Endothelial cell of umbilical vein (primary cell): ENCODE data around the gene ZNF740. TPM values are rescaled to one million over a fixed set of nuclear protein-coding genes. Genes with fewer than 3 reads are reported as not detected.

Experiments
- BruUV-seq: library from RNA; stranded (reverse); fragments of 400-500 nt; replicated peaks from 2 replicates; lab custom pipeline; 2021; lab: Mats Ljungman, UMichigan
- CTCF ChIA-PET: fragments of 300-600, 350-600 bp; sonication (Branson Sonifier 250); formaldehyde crosslinking; loops from one replicate; lab custom pipeline; 2021; ENCODE audit warnings: antibody characterized with exemption, inconsistent platforms; lab: Charles Lee
- POLR2A ChIA-PET: fragments of 300-600, 350-600 bp; sonication (Branson Sonifier 250); formaldehyde crosslinking; loops from one replicate; lab custom pipeline; 2021; ENCODE audit warnings: antibody characterized with exemption, inconsistent platforms; lab: Charles Lee
- DNase-seq: peaks from one replicate; pipeline ENCODE4 v3.0.0-alpha.2; 2011; ENCODE audit warnings: low read depth, low spot score
- FAIRE-seq: peaks from 2 replicates; lab custom pipeline; 2011; peaks lifted over from hg19 to GRCh38; lab: Jason Lieb, UNC
- H2AFZ ChIP-seq: 2 replicates; pipeline ENCODE4 v1.6.0; 2012; ENCODE audit warnings: low read depth, low read length, control low read depth, inconsistent platforms
- H3K27ac ChIP-seq: 2 replicates; pipeline ENCODE4 v1.5.1; 2011; ENCODE audit warnings: low read depth, mild to moderate bottlenecking, control low read depth, low read length, moderate library complexity; ENCODE audit not compliant: insufficient read depth
- H3K27me3 ChIP-seq, 2 experiments: 2 replicates each; pipeline versions ENCODE4 v1.6.0 to v1.6.1; 2011; ENCODE audit warnings: low read length in 2 of 2, mixed read lengths in 1 of 2; ENCODE audit not compliant: control insufficient read depth in 2 of 2, insufficient read depth in 2 of 2
- H3K36me3 ChIP-seq, 2 experiments: 2 replicates in 1 of 2; 3 replicates in 1 of 2; pipeline ENCODE4 v1.5.1; 2011; ENCODE audit warnings: low read length in 2 of 2, mild to moderate bottlenecking in 1 of 2, moderate library complexity in 1 of 2; ENCODE audit not compliant: control insufficient read depth in 2 of 2, insufficient read depth in 2 of 2; ENCODE audit errors: extremely low read depth in 1 of 2
- H3K4me1 ChIP-seq: 3 replicates; pipeline ENCODE4 v1.5.1; 2011; ENCODE audit warnings: mild to moderate bottlenecking, low read length; ENCODE audit not compliant: control insufficient read depth, insufficient read depth; ENCODE audit errors: extremely low read depth
- H3K4me2 ChIP-seq: 2 replicates; pipeline ENCODE4 v1.6.1; 2011; ENCODE audit warnings: low read length, control low read depth, mixed read lengths; ENCODE audit not compliant: insufficient read depth
- H3K4me3 ChIP-seq, 3 experiments: fragments of 200-600 bp in 1 of 3; sonication (generic), shearing (Covaris generic) in 1 of 3; replicated peaks in 1 of 3; 2 replicates each; pipeline ENCODE4 v1.5.1; 2011 to 2016; ENCODE audit warnings: control low read depth in 3 of 3, low read length in 3 of 3, mild to moderate bottlenecking in 2 of 3, inconsistent platforms in 1 of 3, low read depth in 1 of 3, moderate library complexity in 1 of 3; ENCODE audit not compliant: insufficient read depth in 1 of 3
- H3K79me2 ChIP-seq: 2 replicates; pipeline ENCODE4 v1.6.0; 2012; ENCODE audit warnings: low read length, inconsistent platforms; ENCODE audit not compliant: control insufficient read depth, insufficient read depth
- H3K9ac ChIP-seq: replicated peaks from 2 replicates; pipeline ENCODE3; 2011; ENCODE audit warnings: low read length, control low read depth; ENCODE audit not compliant: insufficient read depth; ENCODE audit errors: extremely low read depth
- H3K9me1 ChIP-seq: replicated peaks from 3 replicates; pipeline ENCODE4 v1.6.0; 2011; ENCODE audit warnings: mild to moderate bottlenecking, low read length; ENCODE audit not compliant: control insufficient read depth, insufficient read depth; ENCODE audit errors: extremely low read depth
- H3K9me3 ChIP-seq: replicated peaks from 2 replicates; pipeline ENCODE4 v1.5.1; 2012; ENCODE audit warnings: low read length, inconsistent platforms; ENCODE audit not compliant: control insufficient read depth, insufficient read depth
- H4K20me1 ChIP-seq: replicated peaks from 2 replicates; pipeline ENCODE3; 2011; ENCODE audit warnings: mild to moderate bottlenecking, low read length; ENCODE audit not compliant: control insufficient read depth, insufficient read depth; ENCODE audit errors: extremely low read depth
- EZH2 ChIP-seq: IDR thresholded peaks from 2 replicates; pipeline ENCODE4 v1.6.1; 2012; ENCODE audit warnings: borderline replicate concordance, low read depth, mild to moderate bottlenecking, moderate library complexity, low read length, inconsistent platforms; ENCODE audit not compliant: severe bottlenecking
- FOS ChIP-seq: IDR thresholded peaks from 2 replicates; pipeline ENCODE4 v1.6.1; 2011; ENCODE audit warnings: mild to moderate bottlenecking, low read length, moderate library complexity, borderline replicate concordance; ENCODE audit not compliant: insufficient read depth
- GATA2 ChIP-seq: IDR thresholded peaks from 2 replicates; pipeline ENCODE4 v1.7.0; 2011; ENCODE audit warnings: low read depth, mild to moderate bottlenecking, moderate library complexity, mixed read lengths, low read length; ENCODE audit not compliant: insufficient read length, insufficient read depth
- dilution Hi-C: fragments of 300-500 bp; cut with MboI; formaldehyde crosslinking; loops from one replicate; pipeline ENCODE4 v1.15.0; 2019; ENCODE audit warnings: low sequenced_read_pairs; ENCODE audit not compliant: extremely low pct_ligation_motif_present
- intact Hi-C: fragments of 100-400 bp; cut with micrococcal nuclease; formaldehyde crosslinking; loops from one replicate; pipeline ENCODE4 v1.10.0; 2022
- polyA plus RNA-seq, 4 experiments: library from polyadenylated mRNA; depleted of rRNA in 3 of 4; stranded (reverse) in 3 of 4; unstranded in 1 of 4; fragments of >200 nt; gene quantifications; 2 replicates each; pipeline versions ENCODE4 v1.2.1 to v1.2.3, GENCODE V29; 2011 to 2012; ENCODE audit warnings: missing spikeins in 1 of 4
- total RNA-seq: library from RNA; stranded (reverse); gene quantifications from 2 replicates; pipeline ENCODE4 v1.2.3, GENCODE V29; 2021
- TF ChIP-seq, protein P1 (sequence below), 2 donors: IDR thresholded peaks; 1 replicate in 1 of 2; 2 replicates in 1 of 2; pipeline ENCODE4 v1.5.1; 2011; ENCODE audit warnings: low read length in 2 of 2, mild to moderate bottlenecking in 2 of 2, moderate library complexity in 2 of 2, control low read depth in 1 of 2, inconsistent platforms in 1 of 2, low read depth in 1 of 2; ENCODE audit not compliant: insufficient read depth in 1 of 2; ENCODE audit errors: extremely low read depth in 1 of 2

Gene ZNF740
- total and polyA plus RNA-seq, 2 donors (not counting 3 experiments of a cell fraction or from before 2014, with no cell fraction given): 10.5 to 38.1 TPM

DNA sequence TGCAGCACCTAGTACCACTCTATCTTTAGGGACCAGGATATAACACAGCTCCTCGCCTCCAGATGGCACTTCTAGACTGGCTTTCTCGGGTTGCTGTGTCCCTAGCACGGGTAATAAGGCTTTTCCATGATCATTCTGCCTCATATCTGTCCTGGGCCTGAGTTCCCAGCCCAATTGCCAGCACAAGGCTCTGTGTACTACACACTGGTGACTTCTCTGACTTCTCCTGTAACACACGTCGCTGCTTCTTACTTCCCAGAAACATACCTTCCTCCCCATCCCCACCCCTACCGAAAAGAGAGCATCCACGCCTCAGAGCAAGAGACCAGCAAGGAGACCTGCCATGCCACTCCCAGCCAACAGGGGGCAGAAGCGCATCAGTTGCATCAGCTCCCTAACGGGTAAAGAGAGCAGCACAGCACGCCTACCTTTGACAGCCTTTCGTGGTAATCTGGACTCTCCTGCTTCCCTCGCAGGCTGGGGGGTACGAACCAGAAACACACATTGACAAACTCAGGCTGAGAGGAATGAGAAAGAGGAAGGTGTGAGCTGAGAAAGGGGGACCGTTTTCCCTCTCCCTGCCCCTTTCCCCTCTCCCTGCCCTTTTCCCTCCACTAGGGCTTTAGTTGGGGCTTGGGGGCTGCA, 21.2 kb upstream of the ZNF740 start:
- CTCF ChIA-PET: interaction anchor here (0.6 to 7.5 kb wide), 33 partner anchors 9 to 262 kb away, joined by 3 to 249 read pairs (median 5); partner anchors contain the start of genes AAAS, CSAD, ESPL1 and PFDN5

More for the DNA sequence above, 21.2 kb upstream of the ZNF740 start:
- TF ChIP-seq GATA2 (no peak), FOS (no peak), EZH2 (no peak)
- TF ChIP-seq, protein P1, sequence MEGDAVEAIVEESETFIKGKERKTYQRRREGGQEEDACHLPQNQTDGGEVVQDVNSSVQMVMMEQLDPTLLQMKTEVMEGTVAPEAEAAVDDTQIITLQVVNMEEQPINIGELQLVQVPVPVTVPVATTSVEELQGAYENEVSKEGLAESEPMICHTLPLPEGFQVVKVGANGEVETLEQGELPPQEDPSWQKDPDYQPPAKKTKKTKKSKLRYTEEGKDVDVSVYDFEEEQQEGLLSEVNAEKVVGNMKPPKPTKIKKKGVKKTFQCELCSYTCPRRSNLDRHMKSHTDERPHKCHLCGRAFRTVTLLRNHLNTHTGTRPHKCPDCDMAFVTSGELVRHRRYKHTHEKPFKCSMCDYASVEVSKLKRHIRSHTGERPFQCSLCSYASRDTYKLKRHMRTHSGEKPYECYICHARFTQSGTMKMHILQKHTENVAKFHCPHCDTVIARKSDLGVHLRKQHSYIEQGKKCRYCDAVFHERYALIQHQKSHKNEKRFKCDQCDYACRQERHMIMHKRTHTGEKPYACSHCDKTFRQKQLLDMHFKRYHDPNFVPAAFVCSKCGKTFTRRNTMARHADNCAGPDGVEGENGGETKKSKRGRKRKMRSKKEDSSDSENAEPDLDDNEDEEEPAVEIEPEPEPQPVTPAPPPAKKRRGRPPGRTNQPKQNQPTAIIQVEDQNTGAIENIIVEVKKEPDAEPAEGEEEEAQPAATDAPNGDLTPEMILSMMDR (IDR thresholded peaks at IDR 0.05; ENCODE audit: extremely low read depth in 1 of 2, insufficient read depth in 1 of 2, low read depth in 1 of 2, low read length in 2 of 2): peak; percentile 98 to 99
- H3K9ac ChIP-seq: no peak overlapping the region
- intact Hi-C loops (loop anchor here (1.0 to 2.0 kb wide), 4 partner anchors 21 to 93 kb away; partner anchors contain the start of genes CSAD and ZNF740), dilution Hi-C loops (no loop called here)
- H3K9me1 ChIP-seq: no peaks in the 10 kb centered on the region
- FAIRE-seq (peak; percentile 81), DNase-seq (peak; percentile 66)
- no peak overlapping the region for H3K4me2 ChIP-seq
- H2AFZ ChIP-seq: peak overlapping the region; percentile 42
- H4K20me1 ChIP-seq: no peaks in the 10 kb centered on the region
- no TSS peak for BruUV-seq
- no peaks in the 10 kb centered on the region for H3K36me3 ChIP-seq
- H3K27ac ChIP-seq: no peak overlapping the region
- POLR2A ChIA-PET: no interaction called here
- H3K4me3 ChIP-seq: no peak overlapping the region
- no peaks in the 10 kb centered on the region for H3K9me3 ChIP-seq
- no peaks in the 10 kb centered on the region for H3K79me2 ChIP-seq
- H3K4me1 ChIP-seq: no peaks in the 10 kb centered on the region
- H3K27me3 ChIP-seq: no peaks in the 10 kb centered on the region
